ENCODE data around the gene BAIAP2L1. TPM values are rescaled to one million over a fixed set of nuclear protein-coding genes. Genes with fewer than 3 reads are reported as not detected.
"Not testable (repeated sequence)": the region's sequence is repeated elsewhere in the genome, so short reads cannot be mapped to it uniquely, and the experiment has no call there.

Gene BAIAP2L1
- total and polyA plus RNA-seq, 9 of the 15 experiments (the other 6 are each of a cell fraction or from before 2014, with no cell fraction given): 4.2 to 29.8 (median 15.5) TPM

DNA sequence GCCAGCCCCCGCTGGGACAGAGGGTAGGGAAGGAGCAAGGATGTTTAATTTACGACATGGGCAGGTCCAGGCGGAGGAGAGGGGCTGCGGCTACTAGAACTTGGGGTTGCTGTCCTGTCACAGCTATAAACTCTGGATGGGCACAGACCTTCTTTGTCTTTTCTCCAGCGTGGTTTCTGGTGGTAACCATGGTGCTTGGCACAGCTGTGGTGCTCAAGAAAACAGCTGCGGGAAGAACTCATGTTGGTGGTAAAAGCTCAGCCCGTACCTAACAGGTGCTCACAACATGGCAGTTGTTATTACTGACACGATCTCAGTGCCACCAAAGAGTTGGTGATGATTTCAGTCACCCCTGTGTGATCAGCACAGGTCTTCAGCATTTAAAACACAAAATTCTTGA, 13.8 kb downstream of the BAIAP2L1 start:
- Histone ChIP-seq H3K9me3 (replicated peaks; ENCODE audit: control insufficient read depth, insufficient read depth, low read depth, low read length) (no peaks in the 10 kb centered on the region; the same call in 1 of the 2 replicates), H4K20me1 (replicated peaks; ENCODE audit: control insufficient read depth, insufficient read depth, low read length) (no peaks in the 10 kb centered on the region), H3K27me3 (ENCODE audit: control insufficient read depth in 2 of 2, insufficient read depth in 2 of 2, low read length in 2 of 2) (peaks cover 2 to 6% of the 10 kb centered on the region in 2 experiments; a peak in 2 of 5 replicates), H3K9ac (ENCODE audit: insufficient read depth in 1 of 2, low read depth in 2 of 2, low read length in 2 of 2) (no peak overlapping the region), H3K9me1 (ENCODE audit: control insufficient read depth, insufficient read depth, low read length) (no peaks in the 10 kb centered on the region), H3K4me1 (replicated peaks in 1 of 2; ENCODE audit: control insufficient read depth in 2 of 2, insufficient read depth in 2 of 2, low read length in 2 of 2) (no peaks in the 10 kb centered on the region), H3K4me2 (ENCODE audit: insufficient read depth, low read length) (no peak overlapping the region), H3K27ac (ENCODE audit: extremely low read depth, low read depth, low read length) (no peak overlapping the region), H2AFZ (ENCODE audit: low read depth, low read length) (no peak overlapping the region), H3K4me3 (no peak overlapping the region), H3K36me3 (ENCODE audit: control insufficient read depth, insufficient read depth, low read length) (no peaks in the 10 kb centered on the region), H3K79me2 (ENCODE audit: control insufficient read depth, insufficient read depth, low read length) (peaks cover 3% of the 10 kb centered on the region; the same call in 1 of the 3 replicates)
- TF ChIP-seq ZEB2 (IDR thresholded peaks at IDR 0.05): no peak
- no peak for TF ChIP-seq NCOA2 (IDR thresholded peaks at IDR 0.05; ENCODE audit: partially characterized antibody in 2 of 2)
- TF ChIP-seq, protein P1, sequence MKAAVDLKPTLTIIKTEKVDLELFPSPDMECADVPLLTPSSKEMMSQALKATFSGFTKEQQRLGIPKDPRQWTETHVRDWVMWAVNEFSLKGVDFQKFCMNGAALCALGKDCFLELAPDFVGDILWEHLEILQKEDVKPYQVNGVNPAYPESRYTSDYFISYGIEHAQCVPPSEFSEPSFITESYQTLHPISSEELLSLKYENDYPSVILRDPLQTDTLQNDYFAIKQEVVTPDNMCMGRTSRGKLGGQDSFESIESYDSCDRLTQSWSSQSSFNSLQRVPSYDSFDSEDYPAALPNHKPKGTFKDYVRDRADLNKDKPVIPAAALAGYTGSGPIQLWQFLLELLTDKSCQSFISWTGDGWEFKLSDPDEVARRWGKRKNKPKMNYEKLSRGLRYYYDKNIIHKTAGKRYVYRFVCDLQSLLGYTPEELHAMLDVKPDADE (conservative IDR thresholded peaks at IDR 0.05; ENCODE audit: control insufficient read depth, low read depth, low read length): no peak
- TF ChIP-seq EP400 (IDR thresholded peaks at IDR 0.05): no peak
- TF ChIP-seq PYGO2 (tag; IDR thresholded peaks at IDR 0.05): no peak
- no TSS peak for BruUV-seq (replicated peaks)
- FAIRE-seq (no peak), DNase-seq (ENCODE audit: extremely low read depth in 1 of 4, low spot score in 3 of 4) (no peak), ATAC-seq (no peak)
- ChIA-PET POLR2A (interaction anchor here (0.7 to 2.3 kb wide), 4 partner anchors 9 to 14 kb away, joined by 3 to 8 read pairs (median 3); partner anchors contain the start of gene BAIAP2L1), CTCF (ENCODE audit: low intra/inter-chr PET ratio) (no interaction called here)
- intact Hi-C loops (cut with micrococcal nuclease): no loop called here
- in situ Hi-C loops (cut with MboI): no loop called here
- 35% methylated on average over 8 of the region's 8 CpGs for WGBS (ENCODE audit: insufficient coverage, low coverage, missing lambda C conversion rate)

DNA sequence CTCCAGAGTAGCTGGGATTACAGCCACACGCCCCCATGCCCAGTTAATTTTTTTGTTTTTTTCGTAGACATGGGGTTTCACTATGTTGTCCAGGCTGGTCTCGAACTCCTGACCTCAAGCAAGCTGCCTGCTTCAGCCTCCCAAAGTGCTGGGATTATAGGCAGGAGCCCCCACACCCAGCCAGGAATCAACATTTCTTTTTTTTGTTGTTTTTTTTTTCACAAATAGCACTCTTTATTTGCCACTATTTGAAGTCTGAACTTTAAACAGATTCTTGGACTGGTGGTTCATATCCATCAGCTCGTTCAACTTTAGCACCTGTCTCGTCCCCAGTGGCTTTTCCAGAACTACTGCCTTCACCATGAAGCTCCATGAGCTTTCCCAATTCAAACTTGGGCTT, 15.4 kb downstream of the BAIAP2L1 start:
- CTCF ChIA-PET (ENCODE audit: low intra/inter-chr PET ratio); BruUV-seq (replicated peaks); FAIRE-seq: not testable (repeated sequence)

More for the DNA sequence above, 15.4 kb downstream of the BAIAP2L1 start:
- H3K9me1 ChIP-seq (ENCODE audit: control insufficient read depth, insufficient read depth, low read length); intact Hi-C loops (cut with micrococcal nuclease); H3K4me3 ChIP-seq; DNase-seq (ENCODE audit: extremely low read depth in 1 of 4, low spot score in 3 of 4); H4K20me1 ChIP-seq (replicated peaks; ENCODE audit: control insufficient read depth, insufficient read depth, low read length); H3K9me3 ChIP-seq (replicated peaks; ENCODE audit: control insufficient read depth, insufficient read depth, low read depth, low read length); H3K36me3 ChIP-seq (ENCODE audit: control insufficient read depth, insufficient read depth, low read length); H3K9ac ChIP-seq (ENCODE audit: insufficient read depth in 1 of 2, low read depth in 2 of 2, low read length in 2 of 2); POLR2A ChIA-PET; ATAC-seq; H3K4me2 ChIP-seq (ENCODE audit: insufficient read depth, low read length); H3K4me1 ChIP-seq (replicated peaks in 1 of 2; ENCODE audit: control insufficient read depth in 2 of 2, insufficient read depth in 2 of 2, low read length in 2 of 2); H3K79me2 ChIP-seq (ENCODE audit: control insufficient read depth, insufficient read depth, low read length); H2AFZ ChIP-seq (ENCODE audit: low read depth, low read length); H3K27ac ChIP-seq (ENCODE audit: extremely low read depth, low read depth, low read length); in situ Hi-C loops (cut with MboI); H3K27me3 ChIP-seq (ENCODE audit: control insufficient read depth in 2 of 2, insufficient read depth in 2 of 2, low read length in 2 of 2): not testable (repeated sequence)
- WGBS (ENCODE audit: insufficient coverage, low coverage, missing lambda C conversion rate): 31% methylated on average over 3 of the region's 5 CpGs
